Keratinocyte (primary cell): ENCODE measurements around the gene ANKDD1B. TPM values are rescaled to one million over a fixed set of nuclear protein-coding genes. Genes with fewer than 3 reads are reported as not detected.

Source experiments
- DNase-seq: peaks from one replicate; pipeline ENCODE4 v3.0.0-alpha.2; 2011; ENCODE audit warnings: low read depth, missing footprints, low spot score
- FAIRE-seq: peaks from 2 replicates; lab custom pipeline; 2011; peaks lifted over from hg19 to GRCh38; lab: Jason Lieb, UNC
- H2AFZ ChIP-seq: 2 replicates; pipeline ENCODE4 v1.6.0; 2012; ENCODE audit warnings: low read length, control low read depth, inconsistent platforms; ENCODE audit not compliant: control insufficient read depth
- H3K27ac ChIP-seq: 2 replicates; pipeline ENCODE4 v1.5.1; 2011; ENCODE audit warnings: low read length; ENCODE audit not compliant: control insufficient read depth, insufficient read depth
- H3K27me3 ChIP-seq: 3 replicates; pipeline ENCODE4 v1.6.0; 2011; ENCODE audit warnings: low read length; ENCODE audit not compliant: control insufficient read depth, insufficient read depth; ENCODE audit errors: extremely low read depth
- H3K36me3 ChIP-seq, 2 experiments: 2 replicates in 1 of 2; 3 replicates in 1 of 2; pipeline ENCODE4 v1.5.1; 2011; ENCODE audit warnings: low read length in 2 of 2, mild to moderate bottlenecking in 1 of 2; ENCODE audit not compliant: control insufficient read depth in 2 of 2, insufficient read depth in 2 of 2; ENCODE audit errors: extremely low read depth in 1 of 2
- H3K4me1 ChIP-seq: 3 replicates; pipeline ENCODE4 v1.5.1; 2011; ENCODE audit warnings: low read length; ENCODE audit not compliant: control insufficient read depth, insufficient read depth; ENCODE audit errors: extremely low read depth
- H3K4me2 ChIP-seq: 3 replicates; pipeline ENCODE4 v1.6.0; 2011; ENCODE audit warnings: low read depth, low read length; ENCODE audit not compliant: control insufficient read depth, insufficient read depth; ENCODE audit errors: extremely low read depth
- H3K4me3 ChIP-seq, 3 experiments: fragments of 200-600 bp in 1 of 3; sonication (generic) in 1 of 3; 2 replicates in 2 of 3; 3 replicates in 1 of 3; pipeline ENCODE4 v1.5.1; 2011 to 2016; ENCODE audit warnings: low read length in 3 of 3, mild to moderate bottlenecking in 3 of 3, control low read depth in 2 of 3, inconsistent platforms in 1 of 3, low read depth in 1 of 3, mixed read lengths in 1 of 3, mixed run types in 1 of 3, moderate library complexity in 1 of 3; ENCODE audit not compliant: control insufficient read depth in 2 of 3, insufficient read depth in 2 of 3; ENCODE audit errors: extremely low read depth in 1 of 3
- H3K79me2 ChIP-seq: 2 replicates; pipeline ENCODE4 v1.6.0; 2012; ENCODE audit warnings: low read length; ENCODE audit not compliant: control insufficient read depth, insufficient read depth
- H3K9ac ChIP-seq: 3 replicates; pipeline ENCODE4 v1.6.0; 2011; ENCODE audit warnings: low read length; ENCODE audit not compliant: control insufficient read depth, insufficient read depth; ENCODE audit errors: extremely low read depth
- H3K9me1 ChIP-seq: 3 replicates; pipeline ENCODE4 v1.6.0; 2011; ENCODE audit warnings: low read length; ENCODE audit not compliant: control insufficient read depth, insufficient read depth; ENCODE audit errors: extremely low read depth
- H3K9me3 ChIP-seq: 2 replicates; pipeline ENCODE4 v1.5.1; 2012; ENCODE audit warnings: low read depth, low read length; ENCODE audit not compliant: control insufficient read depth
- H4K20me1 ChIP-seq: 3 replicates; pipeline ENCODE4 v1.6.0; 2011; ENCODE audit warnings: low read length; ENCODE audit not compliant: control insufficient read depth, insufficient read depth; ENCODE audit errors: extremely low read depth
- CTCF ChIP-seq, 3 experiments: IDR thresholded peaks in 1 of 3; conservative IDR thresholded peaks in 1 of 3; optimal IDR thresholded peaks in 1 of 3; 2 replicates in 2 of 3; 3 replicates in 1 of 3; pipeline versions ENCODE3 to v1.5.1; 2011; ENCODE audit warnings: low read length in 3 of 3, mild to moderate bottlenecking in 3 of 3, moderate library complexity in 2 of 3, control low read depth in 1 of 3, inconsistent platforms in 1 of 3; ENCODE audit not compliant: insufficient read depth in 2 of 3; ENCODE audit errors: extremely low read depth in 1 of 3
- EZH2 ChIP-seq: IDR thresholded peaks from one replicate; pipeline ENCODE4 v1.6.1; 2012; ENCODE audit warnings: inconsistent platforms, mild to moderate bottlenecking, low read length, moderate library complexity
- dilution Hi-C: fragments of 300-500 bp; cut with MboI; formaldehyde crosslinking; loops from one replicate; pipeline ENCODE4 v1.7.0; 2020; ENCODE audit warnings: low sequenced_read_pairs; ENCODE audit not compliant: extremely low pct_ligation_motif_present
- polyA plus RNA-seq, 5 experiments: library from polyadenylated mRNA; depleted of rRNA in 3 of 5; stranded (reverse) in 3 of 5; stranded (forward) in 1 of 5; unstranded in 1 of 5; fragments of >200 nt; gene quantifications; 1 replicate in 1 of 5; 2 replicates in 3 of 5; 3 replicates in 1 of 5; pipeline versions ENCODE4 v1.2.1 to v1.2.3, GENCODE V29; 2011 to 2012; ENCODE audit warnings: missing spikeins in 2 of 5, low read depth in 1 of 5, low replicate concordance in 1 of 5

Gene ANKDD1B
- polyA plus RNA-seq, 1 donor (not counting 4 experiments of a cell fraction or from before 2014, with no cell fraction given): 1.1 TPM

- Histone ChIP-seq H3K4me1 (no peaks in the 10 kb centered on the region), H3K4me3 (no peak overlapping the region), H3K27me3 (no peaks in the 10 kb centered on the region), H2AFZ (no peak overlapping the region), H3K4me2 (no peak overlapping the region), H3K27ac (no peak overlapping the region), H3K36me3 (peaks cover 0 to 4% of the 10 kb centered on the region in 2 experiments), H3K9me1 (no peaks in the 10 kb centered on the region), H3K79me2 (no peaks in the 10 kb centered on the region), H3K9ac (no peak overlapping the region), H3K9me3 (no peaks in the 10 kb centered on the region), H4K20me1 (no peaks in the 10 kb centered on the region)
- dilution Hi-C loops: no loop called here
- TF ChIP-seq EZH2 (no peak), CTCF (optimal IDR thresholded peaks at IDR 0.05 in 1 of 3, IDR thresholded peaks at IDR 0.05 in 1 of 3, conservative IDR thresholded peaks at IDR 0.05 in 1 of 3; ENCODE audit: extremely low read depth in 1 of 3, insufficient read depth in 2 of 3, low read length in 3 of 3) (no peak)
- DNase-seq (no peak), FAIRE-seq (no peak)
These were observed 95.5 kb downstream of the ANKDD1B start for GRCh38 chr5:75706775-75707174.

GRCh38 chr5:75707911-75708509, 96.8 kb downstream of the ANKDD1B start:
- Histone ChIP-seq H3K79me2 (no peaks in the 10 kb centered on the region), H3K36me3 (no peaks in the 10 kb centered on the region), H3K9me3 (no peaks in the 10 kb centered on the region), H2AFZ (no peak overlapping the region), H4K20me1 (no peaks in the 10 kb centered on the region), H3K9ac (no peak overlapping the region), H3K4me2 (no peak overlapping the region), H3K27me3 (no peaks in the 10 kb centered on the region), H3K9me1 (no peaks in the 10 kb centered on the region), H3K27ac (no peak overlapping the region), H3K4me3 (no peak overlapping the region), H3K4me1 (no peaks in the 10 kb centered on the region)
- DNase-seq (no peak), FAIRE-seq (no peak)
- TF ChIP-seq CTCF (optimal IDR thresholded peaks at IDR 0.05 in 1 of 3, IDR thresholded peaks at IDR 0.05 in 1 of 3, conservative IDR thresholded peaks at IDR 0.05 in 1 of 3; ENCODE audit: extremely low read depth in 1 of 3, insufficient read depth in 2 of 3, low read length in 3 of 3) (no peak), EZH2 (no peak)
- dilution Hi-C loops: no loop called here
